GM21825 (cell line): Measurements from ENCODE around the gene DIS3L2.
"Not testable (repeated sequence)": the region's sequence is repeated elsewhere in the genome, so short reads cannot be mapped to it uniquely, and the experiment has no call there.

ENCODE experiments used
- ATAC-seq: cut with Tn5 transposase; IDR thresholded peaks from one replicate; pipeline ENCODE4 v1.9.1; 2021; ENCODE audit warnings: mild to moderate bottlenecking, moderate library complexity; ENCODE audit not compliant: unreplicated experiment

DIS3L2 gene

GRCh38 chr2:232162187-232162586 is 200.7 kb downstream of the DIS3L2 start:
- no peak for ATAC-seq

DNA sequence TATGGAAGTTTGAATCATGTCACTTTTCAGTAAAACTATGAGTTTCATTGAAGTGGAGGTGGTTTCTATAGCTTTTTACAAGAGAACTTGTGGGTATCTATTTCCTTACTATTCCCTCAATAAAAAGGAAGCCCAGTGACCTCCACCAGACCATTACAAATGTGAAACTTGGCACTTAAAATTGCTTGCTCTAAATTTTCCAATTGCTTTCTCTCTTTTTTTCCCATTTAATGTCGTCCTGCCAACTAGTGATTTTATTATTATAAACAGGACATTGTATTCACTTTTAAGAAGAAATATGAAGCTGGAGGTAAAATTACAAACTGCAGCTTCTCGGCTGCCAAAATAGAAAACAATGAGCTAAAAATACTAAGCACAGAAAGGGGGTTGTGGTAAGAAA is 208.9 kb downstream of the DIS3L2 start:
- no peak for ATAC-seq

DNA sequence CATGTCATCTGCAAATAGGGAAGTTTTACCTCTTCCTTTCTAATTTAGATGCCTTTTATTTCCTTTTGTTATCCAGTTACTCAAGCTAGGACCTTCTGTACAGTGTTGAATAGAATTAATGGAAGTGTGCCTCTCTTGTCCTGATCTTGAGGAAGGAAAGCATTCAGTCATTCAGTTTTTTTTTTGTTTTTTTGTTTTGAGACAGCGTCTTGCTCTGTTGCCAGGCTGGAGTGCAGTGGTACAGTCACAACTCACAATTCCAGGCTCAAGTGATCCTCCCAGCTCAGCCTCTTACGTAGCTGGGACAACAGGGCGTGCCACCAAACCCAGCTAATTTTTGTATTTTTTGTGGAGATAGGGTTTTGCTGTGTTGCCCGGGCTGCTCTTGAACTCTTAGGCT is 213.1 kb downstream of the DIS3L2 start:
- ATAC-seq = no peak

- not testable (repeated sequence) for ATAC-seq
These were observed 215.1 kb downstream of the DIS3L2 start for GRCh38 chr2:232176587-232176986.

- no peak for ATAC-seq
These were observed 221.8 kb downstream of the DIS3L2 start for GRCh38 chr2:232183279-232183678.

DNA sequence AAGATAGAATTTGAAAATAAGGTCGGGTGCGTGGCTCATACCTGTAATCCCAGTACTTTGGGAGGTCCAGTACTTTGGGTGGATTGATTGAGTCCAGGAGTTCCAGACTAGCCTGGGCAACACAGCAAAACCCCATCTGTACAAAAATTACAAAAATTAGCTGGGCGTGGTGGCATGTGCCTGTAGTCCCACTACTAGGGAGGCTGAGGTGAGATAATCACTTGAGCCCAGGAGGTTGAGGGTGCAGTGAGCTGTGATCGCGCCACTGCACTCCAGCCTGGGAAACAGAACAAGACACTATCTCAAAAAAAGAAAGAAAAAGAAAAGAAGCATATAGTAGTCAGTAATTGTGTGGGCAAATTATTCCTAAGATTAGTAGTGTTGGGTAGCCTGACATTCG is 222.8 kb downstream of the DIS3L2 start:
- ATAC-seq = no peak

DNA sequence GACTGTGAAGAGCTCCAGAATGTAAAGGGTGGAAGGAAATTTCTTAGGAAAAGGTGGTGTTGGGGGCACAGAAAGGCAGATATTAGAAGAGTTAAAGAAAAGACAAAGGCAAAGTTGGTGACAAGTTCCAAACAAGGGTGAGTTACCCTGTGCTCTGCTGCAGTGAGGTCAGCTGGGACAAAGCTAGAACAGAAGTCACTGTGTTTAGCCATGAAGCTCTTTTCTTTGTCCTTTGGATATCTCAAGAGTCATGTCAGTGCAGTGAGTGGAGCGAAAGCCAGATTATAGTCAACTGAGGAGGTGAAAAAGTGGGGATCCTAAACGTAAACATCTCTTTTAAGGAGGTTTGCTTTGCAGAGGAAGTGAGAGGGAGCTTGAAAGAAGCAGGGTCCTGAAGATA is 229.3 kb downstream of the DIS3L2 start:
- no peak for ATAC-seq

GRCh38 chr2:232195487-232195886 is 234.0 kb downstream of the DIS3L2 start:
- ATAC-seq = no peak

GRCh38 chr2:232196802-232197201 is 235.3 kb downstream of the DIS3L2 start:
- no peak for ATAC-seq

DNA sequence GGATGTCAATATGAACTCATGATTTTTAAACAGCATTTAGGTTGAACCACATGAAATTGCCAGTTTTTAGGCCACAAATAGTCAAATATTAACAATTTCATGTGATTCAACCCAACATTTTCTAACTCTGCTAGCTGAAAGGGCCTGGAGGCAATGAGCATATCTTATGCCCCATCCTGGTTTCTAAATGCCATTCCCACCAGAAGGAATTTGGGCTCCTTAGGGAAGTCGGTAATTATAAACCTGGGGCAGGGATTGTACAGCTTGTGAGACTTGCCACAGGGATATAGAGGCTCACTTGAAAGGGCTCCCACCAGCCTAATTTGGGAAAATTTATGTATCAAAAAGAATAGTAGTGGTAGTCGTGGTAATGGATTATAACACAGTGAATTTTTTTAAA is 238.7 kb downstream of the DIS3L2 start:
- no peak for ATAC-seq

DNA sequence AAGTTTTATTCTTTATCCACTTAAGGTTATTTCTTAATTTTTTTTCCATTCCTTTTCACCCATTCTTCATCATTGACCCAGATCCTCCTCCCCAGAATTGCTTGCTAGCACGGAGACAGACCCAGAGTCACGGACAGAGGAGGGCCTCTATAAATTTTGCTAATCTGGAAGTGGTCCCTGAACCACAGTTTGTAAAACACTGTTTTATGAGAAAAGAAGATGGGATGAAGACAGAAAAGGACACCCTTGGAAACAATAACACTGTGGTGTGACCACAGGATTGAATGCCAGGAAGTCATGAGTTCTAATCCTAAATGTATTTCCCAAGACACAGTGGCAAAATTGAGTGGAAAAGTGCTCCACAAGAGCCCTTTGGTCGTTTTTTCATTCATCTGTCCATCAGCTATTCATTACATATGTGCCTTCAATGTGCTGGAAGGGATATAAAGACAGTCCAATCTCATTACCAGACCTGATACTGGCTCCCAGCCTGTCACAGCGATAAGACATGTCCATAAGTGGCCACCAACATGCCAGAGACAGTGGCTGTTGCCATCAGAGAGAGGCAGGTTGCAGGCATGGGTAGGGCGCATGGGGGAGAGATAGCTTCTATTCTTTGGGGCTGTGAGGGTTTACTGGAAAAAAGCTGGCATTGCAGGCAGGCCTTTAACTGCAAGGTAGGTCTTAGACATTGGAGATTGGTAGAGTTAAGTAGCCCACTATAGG is 241.8 kb downstream of the DIS3L2 start:
- no peak for ATAC-seq

DNA sequence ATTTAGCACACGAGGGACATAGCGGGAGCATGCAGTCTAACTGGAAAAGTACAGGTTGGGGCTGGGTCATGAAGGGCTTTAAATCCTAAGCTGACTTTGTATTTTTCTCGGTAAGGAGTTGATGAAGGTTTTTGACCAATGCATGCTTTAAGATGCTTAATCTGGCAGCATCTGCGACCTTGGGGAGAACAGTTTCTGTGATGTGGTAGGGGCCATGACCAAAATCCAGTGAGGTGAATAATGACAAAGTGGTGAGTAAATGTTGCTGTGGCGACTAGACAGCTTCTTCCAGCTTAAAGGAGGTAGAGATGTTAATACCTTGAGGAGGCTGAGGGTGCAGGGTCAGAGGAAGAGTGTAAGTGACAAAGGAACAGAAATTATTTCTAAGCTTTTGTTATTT is 242.4 kb downstream of the DIS3L2 start:
- no peak for ATAC-seq

- no peak for ATAC-seq
These were observed 243.0 kb downstream of the DIS3L2 start for GRCh38 chr2:232204457-232204931.

- no peak for ATAC-seq
These were observed 245.7 kb downstream of the DIS3L2 start for GRCh38 chr2:232207174-232207573.

DNA sequence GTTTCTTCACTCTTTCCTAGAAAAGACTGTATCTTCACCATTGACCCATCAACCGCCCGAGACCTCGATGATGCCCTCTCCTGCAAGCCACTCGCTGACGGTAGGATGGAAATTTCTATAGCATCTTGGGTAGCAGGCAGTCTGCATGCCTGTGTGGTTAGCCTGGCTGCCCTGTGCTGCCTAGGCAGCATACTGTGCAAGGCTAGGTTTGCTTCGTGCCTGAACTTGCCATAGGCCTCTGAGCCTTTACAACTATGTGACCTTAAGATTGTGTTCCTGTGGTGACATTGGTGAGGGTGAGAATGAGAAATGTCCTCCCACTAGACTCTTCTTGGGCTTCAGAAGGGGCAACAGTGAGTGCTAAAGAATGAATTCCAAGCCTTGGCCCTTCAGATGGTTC is 248.8 kb downstream of the DIS3L2 start:
- ATAC-seq = no peak

- ATAC-seq = peak; percentile 65
These were observed 250.5 kb downstream of the DIS3L2 start for GRCh38 chr2:232211743-232212686.

- no peak for ATAC-seq
These were observed 251.7 kb downstream of the DIS3L2 start for GRCh38 chr2:232213176-232213575.

DNA sequence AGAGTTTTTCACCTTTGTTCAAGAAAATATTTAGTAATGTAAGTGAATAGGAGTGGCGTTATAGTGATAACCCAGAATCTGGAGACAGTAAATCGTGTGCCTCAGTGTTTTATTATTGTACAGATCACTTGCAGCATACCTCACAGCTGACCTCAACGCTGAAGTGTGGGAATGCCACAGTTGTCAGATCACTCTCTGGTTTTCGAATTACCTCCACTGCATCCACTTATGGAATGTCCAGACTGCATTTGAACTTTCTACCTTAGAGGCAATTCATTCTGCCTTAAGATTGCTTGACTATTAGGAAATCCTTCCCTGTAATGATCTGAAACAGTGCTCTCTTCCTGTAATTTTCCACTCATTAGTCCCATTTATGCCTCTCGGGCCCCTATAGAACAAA is 252.5 kb downstream of the DIS3L2 start:
- no peak for ATAC-seq

DNA sequence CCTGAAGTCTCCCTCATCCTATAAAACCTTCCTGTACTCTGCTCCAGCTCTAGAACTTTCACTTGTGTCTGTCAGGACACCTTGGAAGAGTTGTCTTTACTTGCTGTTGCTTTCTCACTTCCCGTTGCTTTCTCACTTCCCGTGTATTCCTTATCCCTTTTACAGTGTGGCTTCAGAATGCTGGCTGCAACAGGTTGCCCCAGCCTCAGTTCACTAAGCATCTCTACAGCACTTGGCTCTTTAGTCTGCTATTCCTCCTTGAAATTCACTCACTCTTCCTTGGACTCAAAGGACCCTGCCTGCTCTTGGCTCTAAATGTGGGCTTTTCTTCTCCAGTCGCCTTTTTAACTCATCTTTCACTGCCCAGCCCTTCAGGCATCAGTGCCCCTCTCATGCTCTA is 254.5 kb downstream of the DIS3L2 start:
- ATAC-seq = no peak

GRCh38 chr2:232218778-232219495 is 257.4 kb downstream of the DIS3L2 start:
- ATAC-seq = no peak

- no peak for ATAC-seq
These were observed 258.0 kb downstream of the DIS3L2 start for GRCh38 chr2:232219496-232219870.
